GM19468 (cell line): ENCODE measurements around the gene MEI4.
"Not testable (repeated sequence)": the region's sequence is repeated elsewhere in the genome, so short reads cannot be mapped to it uniquely, and the experiment has no call there.

Source experiments
- ATAC-seq: cut with Tn5 transposase; IDR thresholded peaks from one replicate; pipeline ENCODE4 v1.9.1; 2021; ENCODE audit warnings: mild to moderate bottlenecking, moderate library complexity, moderate number of reproducible peaks; ENCODE audit not compliant: unreplicated experiment; ENCODE audit errors: extremely low read depth

The MEI4 gene

DNA sequence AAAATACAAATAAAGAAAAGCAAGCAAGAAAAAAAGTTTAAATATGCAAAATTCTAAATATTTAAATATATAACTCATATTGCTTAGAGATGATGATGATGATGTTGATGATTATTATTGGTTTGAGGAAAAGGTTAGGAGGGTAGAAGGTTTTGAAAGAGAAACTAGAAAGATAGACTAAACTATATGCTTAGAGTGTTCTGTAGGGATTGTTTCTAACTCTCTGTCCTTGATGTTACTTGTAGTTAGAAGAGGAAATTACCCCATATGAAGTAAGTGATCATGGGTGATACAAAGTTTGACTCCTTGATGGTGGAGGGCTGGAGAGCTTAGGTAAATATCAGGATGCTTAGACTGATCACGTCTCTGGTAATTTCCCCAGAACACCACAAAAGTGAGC lies 159.5 kb downstream of the MEI4 start:
- no peak for ATAC-seq

DNA sequence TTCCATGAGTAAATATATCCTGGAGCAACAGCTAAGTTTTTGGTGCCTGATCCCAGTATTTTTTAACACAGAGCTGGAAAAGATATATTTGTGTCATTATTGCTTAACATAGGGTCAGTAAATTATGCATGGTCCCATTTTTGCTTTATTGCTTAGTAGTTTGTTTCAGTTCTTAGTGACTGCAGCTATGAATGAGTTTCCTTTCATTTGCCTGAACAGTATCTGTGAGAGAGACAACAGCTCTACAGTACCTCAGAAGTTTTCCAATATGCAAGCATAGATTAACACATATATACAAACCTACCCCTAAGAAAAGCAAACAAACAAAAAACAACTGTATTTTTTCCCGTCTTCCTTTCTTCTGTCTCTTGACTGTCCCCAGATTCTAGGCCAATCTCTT lies 160.3 kb downstream of the MEI4 start:
- ATAC-seq, result no peak

DNA sequence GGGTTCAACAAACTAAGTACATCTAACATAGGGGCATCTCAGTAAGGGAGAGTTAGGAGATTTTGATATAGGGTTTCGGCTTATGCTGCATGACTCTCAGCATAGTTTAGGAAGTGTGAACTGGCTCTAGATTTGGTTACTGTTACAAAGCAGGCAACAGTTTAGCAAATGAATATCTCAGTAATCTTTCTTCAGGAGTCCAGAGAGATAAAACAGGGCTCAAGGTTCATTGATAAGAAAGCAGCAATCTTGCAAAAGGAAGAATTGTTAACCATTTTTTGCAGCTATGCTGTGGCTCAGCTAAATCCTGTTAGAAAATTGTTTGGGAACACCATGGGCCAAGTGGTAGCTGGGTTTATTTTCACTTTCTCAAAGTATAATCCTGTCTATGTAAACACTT lies 161.3 kb downstream of the MEI4 start:
- ATAC-seq, result no peak

DNA sequence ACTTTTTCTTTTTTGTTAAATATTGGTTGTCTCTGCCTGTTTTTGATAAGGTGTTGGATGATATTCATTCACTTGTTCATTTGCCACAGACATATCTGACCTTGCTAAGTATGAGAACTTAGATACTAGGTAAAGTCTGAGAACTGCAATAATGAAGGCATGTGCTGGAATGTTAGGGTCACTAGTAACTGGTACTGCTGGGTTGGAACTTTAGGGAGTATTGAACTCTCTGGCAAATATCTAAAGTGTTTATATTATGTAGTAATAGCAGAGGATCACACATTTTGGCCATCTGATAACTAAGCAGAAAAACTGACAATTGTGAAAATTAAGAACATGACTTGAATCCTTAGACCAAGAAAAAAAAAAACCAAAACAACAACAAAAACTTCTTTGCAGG lies 162.7 kb downstream of the MEI4 start:
- ATAC-seq, result no peak

DNA sequence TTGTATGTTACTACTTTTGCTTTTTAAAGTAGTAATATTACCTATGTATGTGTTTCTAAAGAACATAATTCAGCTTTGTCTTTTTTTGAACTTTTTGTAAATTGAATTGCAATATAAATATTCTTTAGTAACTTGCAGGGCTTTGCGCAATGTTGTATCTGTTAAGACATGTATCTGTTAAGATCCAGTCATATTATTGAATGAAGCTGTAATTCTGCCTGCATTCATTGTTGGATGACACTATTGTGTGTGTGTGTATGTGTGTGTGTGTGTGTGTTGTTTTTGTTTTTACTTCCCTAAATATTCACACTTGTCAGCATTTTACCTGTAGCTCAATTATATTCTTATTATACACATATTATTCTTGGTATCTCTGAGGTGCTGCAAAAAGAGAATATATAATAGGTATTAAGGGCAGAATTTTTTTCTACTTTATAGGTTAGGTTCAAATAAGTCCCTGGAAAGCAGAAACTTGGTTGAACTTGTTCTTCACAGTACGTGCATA lies 164.0 kb downstream of the MEI4 start:
- no peak for ATAC-seq

DNA sequence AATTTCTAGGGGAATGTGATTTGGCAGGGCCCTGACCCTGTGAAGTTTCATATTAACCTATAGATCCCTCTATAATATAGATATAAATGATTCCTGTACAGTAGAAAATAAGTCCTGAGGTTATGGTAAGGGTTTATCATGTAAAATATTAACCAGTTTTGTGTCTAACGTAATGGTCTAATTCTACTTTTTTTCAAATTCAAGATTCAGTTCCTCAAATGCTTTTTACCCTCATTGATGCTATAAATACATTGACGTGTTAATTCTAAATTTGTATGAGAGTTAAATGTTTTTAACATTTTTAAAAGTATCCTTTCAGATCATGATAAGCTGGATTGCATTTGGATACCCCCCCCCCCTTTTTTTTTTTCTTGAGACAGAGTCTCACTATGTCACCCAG lies 169.4 kb downstream of the MEI4 start:
- no peak for ATAC-seq

DNA sequence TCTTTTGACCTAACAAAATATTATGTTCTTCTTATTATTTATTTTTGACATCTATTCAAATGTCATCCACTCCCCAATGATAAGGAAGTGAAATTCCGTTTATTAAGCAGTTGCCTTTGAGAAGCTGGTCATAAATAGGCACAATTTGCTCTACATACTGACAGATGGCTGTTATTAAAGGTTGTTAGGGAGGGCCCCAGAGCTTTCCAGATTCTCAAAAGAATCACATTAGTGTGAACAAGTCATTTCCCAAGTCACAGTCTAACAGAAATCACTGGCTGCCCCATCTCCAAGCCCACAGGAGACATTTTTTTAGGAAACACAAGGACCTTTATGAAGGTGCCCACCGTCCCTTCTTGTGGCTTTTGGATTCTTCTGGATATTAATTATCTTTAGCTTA lies 172.4 kb downstream of the MEI4 start:
- ATAC-seq, result no peak

DNA sequence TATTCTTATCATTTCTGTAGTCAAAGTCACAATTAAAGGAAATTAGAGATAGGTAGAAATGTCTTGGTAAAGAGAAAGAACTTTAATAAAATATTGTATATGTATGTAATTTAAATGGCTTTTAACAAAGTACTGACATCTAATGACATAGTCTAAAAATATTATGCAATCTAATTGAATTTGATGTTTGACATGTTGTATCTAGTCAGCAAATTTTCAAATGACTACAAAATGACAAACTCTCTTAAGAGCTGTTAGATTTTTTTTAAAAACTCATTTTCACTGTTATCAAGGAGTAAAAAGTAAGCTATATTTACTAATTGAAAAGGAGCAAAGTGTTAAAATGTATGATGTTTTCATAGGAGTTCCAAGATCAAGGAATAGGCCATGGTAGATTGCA lies 176.9 kb downstream of the MEI4 start:
- no peak for ATAC-seq

DNA sequence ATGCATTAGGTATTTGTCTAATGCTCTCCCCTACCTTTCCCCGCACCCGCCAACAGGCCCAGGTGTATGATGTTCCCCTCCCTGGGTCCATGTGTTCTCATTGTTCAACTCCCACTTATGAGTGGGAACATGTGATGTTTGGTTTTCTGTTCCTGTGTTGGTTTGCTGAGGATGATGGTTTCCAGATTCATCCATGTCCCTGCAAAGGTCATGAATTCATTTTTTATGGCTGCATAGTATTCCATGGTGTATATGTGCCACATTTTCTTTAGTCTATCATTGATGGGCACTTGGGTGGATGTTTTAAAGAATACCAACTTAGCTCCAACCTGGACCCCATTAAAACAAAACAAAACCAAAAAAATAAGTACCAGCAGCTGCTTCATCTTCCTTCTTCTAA lies 180.9 kb downstream of the MEI4 start:
- ATAC-seq, result not testable (repeated sequence)

DNA sequence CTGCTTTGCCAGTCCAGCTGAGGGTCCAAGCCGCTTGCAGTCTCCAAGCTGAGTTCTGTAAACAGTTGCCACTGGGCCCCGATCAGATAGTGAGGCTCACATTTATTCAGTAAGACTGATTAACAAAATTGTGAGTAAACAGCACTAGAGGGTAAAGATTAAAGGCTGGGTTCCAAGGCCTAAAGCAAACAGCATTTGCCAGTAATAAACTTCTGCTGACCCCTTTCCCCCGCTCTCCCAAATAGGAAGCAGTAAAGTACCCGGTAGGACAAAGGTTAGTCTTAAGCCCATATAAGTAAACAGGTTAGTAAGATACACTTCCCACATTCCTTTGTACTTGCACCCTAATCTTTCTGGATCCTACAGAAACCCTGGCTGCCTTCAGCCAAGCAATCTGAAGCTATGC lies 181.8 kb downstream of the MEI4 start:
- no peak for ATAC-seq

DNA sequence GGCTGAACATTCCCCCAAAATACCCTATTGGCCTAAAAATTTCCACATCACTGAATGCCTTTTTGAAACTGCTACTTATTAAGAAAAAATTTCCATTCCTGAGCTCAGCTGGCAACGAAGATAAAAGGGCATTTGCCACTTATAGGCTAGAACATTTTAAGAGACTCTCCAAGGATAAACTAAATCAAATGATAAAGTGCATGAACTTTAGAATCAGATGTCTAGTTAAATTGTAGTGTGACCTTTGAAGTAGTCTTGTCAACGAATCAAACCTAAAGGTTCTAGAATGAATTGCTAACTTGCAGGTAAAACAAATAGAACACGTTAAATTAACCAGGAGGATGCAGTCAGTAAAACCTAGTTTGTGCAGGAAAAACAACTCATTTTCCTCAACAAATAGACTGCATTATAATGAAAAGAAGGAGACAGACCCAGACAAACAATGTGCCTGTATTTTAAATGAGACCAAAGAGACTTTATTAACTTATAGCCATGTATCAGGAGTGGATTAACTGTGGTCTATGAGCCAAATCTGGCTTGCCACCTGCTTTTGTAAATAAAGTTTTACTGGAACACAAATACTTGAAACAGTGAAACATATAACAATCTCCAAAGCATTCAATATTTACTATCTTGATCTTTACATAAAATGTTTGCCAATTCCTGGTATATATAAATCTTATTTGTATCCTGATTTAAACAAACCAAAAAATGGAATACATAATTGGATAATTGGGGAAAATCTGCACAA lies 184.4 kb downstream of the MEI4 start:
- no peak for ATAC-seq

DNA sequence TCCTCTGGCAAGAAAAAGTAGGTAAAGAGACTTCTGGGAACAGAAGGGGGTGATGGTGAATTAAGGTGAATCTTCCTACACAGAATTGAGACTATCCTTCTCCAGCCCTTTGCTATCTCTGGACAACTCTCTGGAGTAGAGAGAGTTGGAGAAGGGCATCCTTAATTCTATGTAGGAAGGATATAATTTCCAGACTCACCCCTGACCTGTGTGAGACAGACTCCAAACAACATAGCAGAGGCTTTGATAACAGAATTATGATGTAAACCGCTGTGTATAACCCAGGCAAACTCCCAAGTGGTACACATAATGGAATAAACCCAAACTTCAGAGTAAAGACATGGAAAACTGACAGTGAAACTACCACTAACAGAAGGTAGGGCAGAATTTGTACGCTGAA lies 186.5 kb downstream of the MEI4 start:
- no peak for ATAC-seq

DNA sequence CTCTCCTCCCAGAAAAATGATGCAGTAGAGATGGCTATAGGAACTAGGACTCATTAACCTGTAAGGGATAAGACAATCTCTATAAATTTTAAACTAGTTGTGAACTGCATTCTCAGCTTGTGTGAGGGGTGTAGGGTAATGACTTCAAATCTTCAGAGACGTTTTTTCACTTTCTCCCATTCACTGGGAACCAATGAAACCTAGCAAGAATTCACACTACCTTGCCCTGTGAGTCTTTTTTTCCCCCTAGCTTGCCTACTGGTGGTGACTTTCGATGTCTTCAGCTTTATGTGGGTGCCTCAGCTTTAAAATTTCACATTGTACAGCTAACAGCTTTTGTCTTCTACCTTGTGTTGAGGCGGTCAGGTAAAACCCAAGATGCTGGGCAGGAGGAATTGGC lies 192.0 kb downstream of the MEI4 start:
- ATAC-seq, result no peak

DNA sequence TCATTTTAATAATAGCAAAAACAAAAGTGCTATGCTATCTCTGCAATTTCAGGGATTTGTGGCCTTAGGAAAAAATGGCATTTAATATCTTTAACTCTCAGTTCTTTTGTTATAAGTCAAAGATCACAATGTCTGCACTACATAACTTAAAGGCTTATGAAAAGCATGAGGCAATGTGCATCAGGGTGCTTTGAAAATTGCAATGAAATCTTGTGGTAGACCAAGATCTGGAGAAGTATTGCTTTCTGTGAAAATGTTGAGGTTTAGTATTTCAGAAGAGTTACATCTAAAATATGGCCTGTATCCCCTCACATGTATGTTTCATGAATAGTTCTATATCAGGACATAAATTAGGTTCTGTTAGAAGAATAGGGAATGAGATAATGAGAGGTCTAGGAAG lies 200.6 kb downstream of the MEI4 start:
- ATAC-seq, result no peak

DNA sequence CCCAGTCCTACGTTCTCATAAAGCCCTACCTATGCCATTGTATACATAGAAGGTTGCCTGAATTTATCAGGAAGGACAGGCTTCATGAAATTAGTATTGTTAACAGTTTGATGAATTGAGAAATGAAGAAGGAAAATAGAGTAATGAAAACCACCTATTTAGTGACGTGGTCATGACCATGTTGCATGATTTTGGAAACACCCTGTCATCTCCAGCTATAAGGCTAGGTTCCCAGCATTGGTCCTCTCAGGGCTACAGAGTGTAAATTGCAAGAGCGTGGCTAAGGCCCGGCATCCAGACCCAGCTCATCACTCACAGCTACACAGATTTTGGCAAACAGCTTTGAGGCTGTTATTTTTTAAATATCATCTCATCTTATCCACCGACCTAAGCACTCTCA lies 203.6 kb downstream of the MEI4 start:
- ATAC-seq, result no peak

DNA sequence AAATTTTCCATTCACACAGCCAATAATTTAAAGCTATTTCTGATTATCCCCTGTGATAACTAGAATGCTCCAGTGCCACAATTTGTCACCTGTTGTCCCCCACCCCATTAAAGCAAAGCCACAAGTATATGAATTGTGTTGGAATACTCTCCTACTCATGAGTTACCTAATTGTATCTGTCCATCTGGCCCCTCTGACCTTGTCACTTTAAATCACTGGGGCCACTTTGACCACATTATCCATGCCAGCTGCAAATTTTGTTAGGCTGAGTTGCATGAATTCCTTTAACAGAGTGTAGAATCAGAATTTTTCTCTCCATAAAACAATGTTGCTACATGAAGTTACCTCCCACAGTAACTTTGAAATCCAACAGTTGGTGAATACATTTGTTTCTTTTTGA lies 204.6 kb downstream of the MEI4 start:
- no peak for ATAC-seq

DNA sequence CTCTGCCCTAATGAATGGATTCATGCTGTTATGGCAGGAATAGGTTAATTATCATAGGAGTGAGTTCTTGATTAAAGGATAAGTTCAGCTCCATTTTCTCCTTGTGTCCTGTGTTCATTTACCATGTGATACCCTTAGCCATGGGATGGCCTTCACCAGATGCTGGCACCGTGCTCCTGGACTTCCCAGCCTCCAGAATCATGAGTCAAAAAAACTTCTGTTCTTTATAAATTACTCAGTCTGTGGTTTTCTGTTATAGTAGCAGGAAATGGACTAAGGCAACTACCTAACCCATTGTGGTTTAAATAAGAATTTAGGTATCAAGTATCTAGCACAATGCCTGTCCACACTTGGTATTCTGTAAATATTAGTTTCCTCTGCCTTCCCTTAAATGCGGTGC lies 223.5 kb downstream of the MEI4 start:
- no peak for ATAC-seq

DNA sequence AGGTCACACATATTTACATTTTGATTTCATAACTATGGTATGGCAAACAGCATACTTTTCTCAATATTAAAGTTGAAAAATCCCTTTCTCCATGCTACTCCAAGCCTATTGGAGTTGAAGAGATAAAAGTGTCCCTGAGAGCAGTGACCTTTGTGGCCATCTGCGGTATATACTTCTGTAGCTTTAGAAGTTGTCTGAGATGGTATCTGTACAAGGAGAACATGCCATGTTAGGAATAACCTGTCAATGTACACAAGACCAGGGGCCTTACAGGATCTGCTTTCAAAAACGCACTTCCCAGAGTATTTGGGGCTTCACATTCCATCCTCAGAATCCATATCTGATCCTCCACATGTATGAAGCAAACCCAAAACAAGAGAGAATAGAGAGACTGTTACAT lies 226.7 kb downstream of the MEI4 start:
- ATAC-seq, result no peak

DNA sequence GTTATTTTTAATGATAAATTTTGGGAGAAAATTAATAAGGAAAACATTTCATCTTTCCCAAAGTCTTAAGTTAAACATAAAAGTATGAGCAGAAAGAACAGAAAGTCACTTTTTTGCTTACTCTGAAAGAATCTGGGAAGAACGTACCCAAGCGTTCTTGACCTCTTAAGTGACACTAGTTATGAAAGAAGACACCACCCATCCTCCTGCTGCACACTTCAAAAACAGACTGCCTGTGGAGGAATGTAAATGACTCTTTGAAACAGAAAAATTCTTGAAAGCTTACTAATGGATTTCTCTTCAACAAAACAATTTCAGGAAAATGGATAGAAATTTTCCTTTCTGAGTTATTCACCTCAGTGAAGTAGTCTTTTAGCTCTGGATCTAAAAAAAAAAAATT lies 227.7 kb downstream of the MEI4 start:
- no peak for ATAC-seq

DNA sequence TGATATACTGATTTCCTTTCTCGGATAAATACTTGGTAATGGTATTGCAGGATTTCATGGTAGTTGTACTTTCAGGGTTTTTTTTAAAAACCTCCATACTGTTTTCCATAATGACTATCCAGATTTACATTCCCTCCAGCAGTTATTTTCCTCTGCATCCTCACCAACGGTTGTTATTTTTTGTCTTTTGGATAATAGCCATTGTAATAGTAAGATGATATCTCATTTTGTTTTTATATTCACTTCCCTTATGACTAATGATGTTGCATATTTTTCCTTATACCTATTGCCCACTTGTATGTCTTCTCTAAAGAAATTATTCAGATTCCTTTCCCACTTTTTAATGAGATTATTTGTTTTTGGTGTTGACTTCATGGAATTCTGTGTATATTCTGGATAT lies 231.0 kb downstream of the MEI4 start:
- no peak for ATAC-seq

DNA sequence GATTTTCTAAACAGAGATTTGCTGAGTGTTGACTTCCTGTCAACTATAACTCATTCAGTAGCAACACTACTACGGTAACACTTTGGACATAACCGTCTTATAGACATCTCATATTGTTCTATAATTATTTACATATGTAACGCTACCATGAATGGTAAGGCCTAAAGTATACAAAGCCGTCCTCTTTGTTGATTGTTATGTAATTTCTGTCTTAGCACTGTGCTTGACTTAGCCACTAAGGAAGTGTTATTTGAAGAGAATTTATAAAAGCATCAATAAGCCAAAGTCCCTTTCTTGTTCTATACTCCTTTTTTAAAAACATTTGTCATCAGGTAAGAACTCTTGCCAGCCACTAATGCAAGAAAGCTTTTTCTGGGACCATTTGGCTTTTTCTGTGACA lies 240.6 kb downstream of the MEI4 start:
- ATAC-seq, result no peak

DNA sequence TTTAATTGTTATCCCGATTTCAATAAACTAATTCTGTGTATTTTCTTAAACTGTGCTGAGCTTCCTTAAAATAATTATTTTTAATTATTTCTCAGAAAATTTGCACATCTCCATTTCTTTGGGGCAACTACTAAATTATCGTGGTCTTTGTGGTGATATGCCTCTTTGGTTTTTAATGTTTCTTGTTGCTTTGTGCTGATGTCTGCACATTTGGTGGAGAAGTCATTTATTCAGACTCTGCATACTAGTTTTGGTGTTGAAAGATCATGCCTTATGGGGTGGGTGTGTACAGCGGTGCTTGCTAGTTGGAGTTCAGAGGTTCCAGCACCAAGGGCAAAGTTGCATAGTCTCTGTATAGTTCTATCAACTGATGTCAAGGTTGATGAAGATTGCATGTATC lies 253.2 kb downstream of the MEI4 start:
- ATAC-seq, result no peak
